ENCODE measurements around the gene CLDN6.
"Not testable (repeated sequence)": the region's sequence is repeated elsewhere in the genome, so short reads cannot be mapped to it uniquely, and the experiment has no call there.

CLDN6 gene

DNA sequence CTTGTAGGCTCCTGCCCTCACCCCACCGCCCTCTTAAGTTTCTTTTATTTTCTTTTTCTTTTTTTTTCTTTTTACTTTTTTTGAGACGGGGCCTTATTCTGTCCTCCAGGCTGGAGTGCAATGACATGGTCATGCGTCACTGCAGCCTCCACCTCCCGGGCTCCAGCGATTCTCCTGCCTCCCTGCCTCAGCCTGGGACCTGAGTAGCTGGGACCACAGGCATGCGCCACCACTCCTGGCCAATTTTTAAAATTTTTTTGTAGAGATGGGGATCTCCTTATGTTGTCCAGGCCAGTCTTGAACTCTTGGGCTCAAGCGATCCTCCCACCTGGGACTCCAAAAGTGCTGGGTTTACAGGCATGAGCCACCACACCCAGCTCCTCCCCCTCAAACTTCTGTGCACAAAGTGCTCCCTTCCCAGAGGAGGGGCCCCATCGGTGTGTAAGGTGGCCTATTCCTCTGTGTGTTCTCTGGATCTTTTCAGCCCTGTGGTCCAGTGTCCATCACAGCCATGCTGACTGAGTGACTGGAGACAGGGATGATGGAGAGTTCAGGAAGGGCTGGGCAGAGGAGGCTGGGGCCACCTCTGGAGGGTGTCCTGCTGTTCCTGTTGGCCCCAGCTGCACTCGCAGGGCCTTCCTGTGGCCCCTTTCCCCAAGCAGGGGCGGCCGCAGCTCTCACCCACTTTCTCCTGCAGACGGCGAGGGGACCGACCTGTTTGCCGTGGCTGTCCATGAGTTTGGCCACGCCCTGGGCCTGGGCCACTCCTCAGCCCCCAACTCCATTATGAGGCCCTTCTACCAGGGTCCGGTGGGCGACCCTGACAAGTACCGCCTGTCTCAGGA, 38.6 kb upstream of the CLDN6 start:
- TF ChIP-seq, protein P1, sequence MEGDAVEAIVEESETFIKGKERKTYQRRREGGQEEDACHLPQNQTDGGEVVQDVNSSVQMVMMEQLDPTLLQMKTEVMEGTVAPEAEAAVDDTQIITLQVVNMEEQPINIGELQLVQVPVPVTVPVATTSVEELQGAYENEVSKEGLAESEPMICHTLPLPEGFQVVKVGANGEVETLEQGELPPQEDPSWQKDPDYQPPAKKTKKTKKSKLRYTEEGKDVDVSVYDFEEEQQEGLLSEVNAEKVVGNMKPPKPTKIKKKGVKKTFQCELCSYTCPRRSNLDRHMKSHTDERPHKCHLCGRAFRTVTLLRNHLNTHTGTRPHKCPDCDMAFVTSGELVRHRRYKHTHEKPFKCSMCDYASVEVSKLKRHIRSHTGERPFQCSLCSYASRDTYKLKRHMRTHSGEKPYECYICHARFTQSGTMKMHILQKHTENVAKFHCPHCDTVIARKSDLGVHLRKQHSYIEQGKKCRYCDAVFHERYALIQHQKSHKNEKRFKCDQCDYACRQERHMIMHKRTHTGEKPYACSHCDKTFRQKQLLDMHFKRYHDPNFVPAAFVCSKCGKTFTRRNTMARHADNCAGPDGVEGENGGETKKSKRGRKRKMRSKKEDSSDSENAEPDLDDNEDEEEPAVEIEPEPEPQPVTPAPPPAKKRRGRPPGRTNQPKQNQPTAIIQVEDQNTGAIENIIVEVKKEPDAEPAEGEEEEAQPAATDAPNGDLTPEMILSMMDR (IDR thresholded peaks at IDR 0.05; ENCODE audit: low read length, missing control alignments), result no peak
- DNase-seq (ENCODE audit: low read depth), result no peak
- no peak overlapping the region for H3K4me3 ChIP-seq (replicated peaks; ENCODE audit: low read depth, low read length)

DNA sequence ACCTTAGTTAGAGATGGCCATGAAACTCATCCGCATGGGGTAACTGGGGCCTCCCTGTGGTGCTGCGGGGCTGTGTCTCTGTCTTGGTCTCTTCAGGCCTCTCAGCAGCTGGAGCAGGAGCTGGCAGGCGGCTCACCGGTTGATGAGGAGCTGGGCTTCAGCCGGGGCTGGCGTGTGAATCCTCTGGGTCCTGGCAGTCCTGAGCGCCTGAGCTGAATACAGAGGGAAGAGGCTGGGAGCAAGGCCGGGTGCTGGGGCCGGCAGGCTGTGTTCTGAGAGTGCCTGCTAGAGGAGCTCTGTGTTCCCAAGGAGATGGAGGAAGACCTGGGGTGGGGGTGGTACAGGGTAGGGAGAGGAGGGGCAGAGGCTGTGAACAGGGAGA, 37.7 kb upstream of the CLDN6 start:
- H3K4me3 ChIP-seq (replicated peaks; ENCODE audit: low read depth, low read length), result not testable (repeated sequence)

DNA sequence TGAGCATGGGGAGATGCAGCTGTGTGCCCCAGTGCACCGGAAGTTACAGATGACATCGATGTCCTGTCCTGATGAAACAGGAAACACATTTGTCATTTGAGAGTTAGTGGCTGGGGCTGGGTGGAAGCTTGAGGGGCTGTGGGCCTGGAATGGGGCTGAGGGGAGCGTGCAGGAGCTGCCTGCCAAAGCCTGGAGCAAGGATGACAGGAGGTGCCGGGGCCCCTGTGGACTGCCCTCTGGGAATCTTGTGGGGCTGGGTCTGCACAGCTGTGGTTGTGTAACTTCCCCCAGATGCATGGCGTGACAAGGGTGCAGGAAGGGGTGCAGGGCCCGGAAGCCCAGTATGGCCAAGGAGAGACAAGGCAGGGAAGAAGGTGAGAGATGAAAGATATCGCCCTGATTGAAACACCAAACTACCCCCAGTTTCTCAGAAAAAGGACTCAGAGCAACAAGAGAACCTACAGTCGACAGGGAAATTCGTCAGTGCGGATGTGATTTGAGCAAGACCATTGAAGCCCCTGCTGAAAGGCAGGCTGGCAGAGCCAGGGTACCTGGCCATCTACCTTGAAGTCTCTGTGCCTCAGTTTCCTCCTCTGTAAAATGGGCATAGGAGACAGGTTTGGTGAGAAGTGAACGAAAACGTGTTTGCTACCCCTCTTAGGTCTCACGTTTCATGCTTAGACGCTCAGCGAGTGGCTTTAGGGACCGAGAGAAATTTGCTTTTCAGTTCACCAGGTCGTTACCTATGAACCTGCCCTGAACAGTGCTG, 37.2 kb upstream of the CLDN6 start:
- H3K4me3 ChIP-seq (replicated peaks; ENCODE audit: low read depth, low read length), result no peak overlapping the region
- TF ChIP-seq, protein P1 (IDR thresholded peaks at IDR 0.05; ENCODE audit: low read length, missing control alignments), result no peak
- DNase-seq (ENCODE audit: low read depth), result no peak

More for the DNA sequence above, 37.7 kb upstream of the CLDN6 start:
- not testable (repeated sequence) for DNase-seq (ENCODE audit: low read depth)

DNA sequence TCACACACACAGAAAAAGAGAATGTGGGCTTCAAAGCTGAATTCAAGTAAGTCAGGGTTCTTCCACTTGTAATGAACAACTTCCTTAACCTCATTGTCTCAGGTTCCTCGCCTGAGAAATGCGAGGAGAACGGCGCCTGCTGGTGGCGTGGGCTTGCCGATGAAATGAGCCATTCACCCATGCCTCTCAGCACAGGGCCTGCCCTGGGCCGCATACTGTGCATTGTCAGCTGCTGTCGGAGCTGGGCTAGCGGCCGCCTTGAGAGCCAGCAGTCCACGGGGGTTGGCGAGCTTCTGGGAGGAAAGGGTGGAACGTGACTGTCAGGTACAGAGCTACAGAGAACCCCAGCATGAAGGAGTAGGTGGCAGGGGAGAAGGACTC, 35.3 kb upstream of the CLDN6 start:
- H3K4me3 ChIP-seq (replicated peaks; ENCODE audit: low read depth, low read length); DNase-seq (ENCODE audit: low read depth): not testable (repeated sequence)

DNA sequence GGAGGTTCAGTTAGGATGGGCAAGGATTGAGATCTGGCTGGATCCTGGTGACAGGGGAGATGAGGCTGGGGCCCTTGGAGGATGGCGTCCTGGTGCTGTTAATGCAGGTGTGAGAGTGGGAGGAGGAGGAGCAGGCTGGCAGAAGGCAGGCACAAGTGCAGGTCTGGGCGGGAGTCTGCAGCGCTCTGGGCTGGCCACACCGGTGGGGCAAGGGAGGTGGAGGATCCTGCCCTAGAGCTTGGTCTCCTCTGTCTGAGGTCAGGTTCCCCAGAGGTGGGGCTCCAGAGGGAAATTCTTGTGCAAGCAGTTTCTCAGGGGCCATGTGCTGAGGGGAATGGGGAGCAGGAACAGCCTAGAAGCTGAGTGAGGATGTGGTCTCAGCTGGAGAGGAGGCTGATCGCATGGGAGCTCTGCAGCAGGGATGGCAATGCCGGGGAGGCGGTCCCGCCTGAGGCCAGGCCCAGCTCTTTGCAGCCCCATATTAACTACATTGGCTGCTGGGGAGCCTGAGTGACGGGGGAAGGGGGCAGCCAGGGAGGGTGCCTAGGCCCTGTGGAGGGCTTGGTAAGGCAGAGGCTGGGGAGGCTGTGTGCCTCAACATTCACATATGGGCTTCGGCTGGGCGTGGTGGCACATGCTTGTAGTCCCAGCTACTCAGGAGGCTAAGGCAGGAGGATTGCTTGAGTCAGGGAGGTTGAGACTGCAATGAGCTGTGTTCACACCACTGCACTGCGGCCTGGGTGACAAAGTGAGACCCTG, 34.8 kb upstream of the CLDN6 start:
- not testable (repeated sequence) for DNase-seq (ENCODE audit: low read depth); H3K4me3 ChIP-seq (replicated peaks; ENCODE audit: low read depth, low read length)

DNA sequence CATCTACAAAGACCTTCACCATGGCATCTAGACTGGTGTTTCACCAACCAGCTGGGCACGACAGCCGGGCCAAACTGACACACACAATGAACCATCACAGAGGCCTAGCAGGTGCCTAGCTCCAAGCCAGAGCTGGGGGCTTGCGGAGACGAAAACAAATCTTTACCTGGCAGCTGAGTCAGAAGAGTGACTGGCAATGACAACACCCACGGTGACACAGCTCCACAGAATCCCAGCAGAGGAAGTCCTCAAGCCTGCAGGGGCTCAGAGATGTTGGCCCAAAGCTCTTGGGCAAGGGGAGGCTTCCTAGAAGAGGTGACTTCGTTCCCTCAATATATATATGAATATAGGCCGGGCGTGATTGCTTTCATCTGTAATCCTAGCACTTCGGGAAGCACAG, 33.5 kb upstream of the CLDN6 start:
- DNase-seq (ENCODE audit: low read depth), result no peak
- TF ChIP-seq, protein P1 (IDR thresholded peaks at IDR 0.05; ENCODE audit: low read length, missing control alignments), result no peak
- H3K4me3 ChIP-seq (replicated peaks; ENCODE audit: low read depth, low read length), result no peak overlapping the region

DNA sequence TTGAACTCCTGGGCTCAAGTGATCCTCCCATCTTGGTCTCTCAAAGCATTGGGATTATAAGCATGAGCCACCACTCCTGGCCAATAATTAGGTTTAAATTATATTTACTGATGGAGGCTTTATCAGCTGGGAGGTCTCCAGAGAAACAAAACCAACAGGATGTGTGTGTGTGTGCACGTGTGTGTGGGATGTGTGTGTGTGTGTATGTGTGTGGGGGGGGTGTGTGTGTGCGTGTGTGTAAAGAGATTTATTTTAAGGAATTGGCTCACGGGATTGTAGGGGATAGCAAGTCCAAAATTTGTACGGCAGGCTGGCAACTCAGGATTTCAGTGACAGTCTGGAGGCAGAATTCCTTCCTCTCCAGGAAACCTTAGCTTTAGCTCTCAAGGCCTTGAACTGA, 33.0 kb upstream of the CLDN6 start:
- no peak for DNase-seq (ENCODE audit: low read depth)
- TF ChIP-seq, protein P1 (IDR thresholded peaks at IDR 0.05; ENCODE audit: low read length, missing control alignments), result no peak
- H3K4me3 ChIP-seq (replicated peaks; ENCODE audit: low read depth, low read length), result no peak overlapping the region

DNA sequence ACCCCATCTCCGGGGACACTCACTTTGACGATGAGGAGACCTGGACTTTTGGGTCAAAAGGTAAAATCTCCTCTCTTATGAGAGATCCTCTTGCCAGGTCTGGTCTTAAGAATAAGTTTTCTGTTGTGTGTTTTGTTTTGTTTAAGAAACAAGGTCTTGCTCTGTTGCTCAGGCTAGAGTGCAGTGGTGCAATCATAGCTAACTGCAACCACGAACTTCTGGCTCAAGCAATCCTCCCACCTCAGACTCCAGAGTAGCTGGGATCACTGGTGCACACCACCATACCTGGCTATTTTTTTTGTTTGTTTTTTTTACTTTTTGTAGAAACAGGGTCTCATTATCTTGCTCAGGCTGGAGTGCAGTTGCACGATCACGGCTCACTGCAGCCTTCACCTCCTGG, 32.5 kb upstream of the CLDN6 start:
- DNase-seq (ENCODE audit: low read depth), result no peak
- TF ChIP-seq, protein P1 (IDR thresholded peaks at IDR 0.05; ENCODE audit: low read length, missing control alignments), result no peak
- H3K4me3 ChIP-seq (replicated peaks; ENCODE audit: low read depth, low read length), result no peak overlapping the region

Data from fibroblast of pulmonary artery (primary cell).